ENCODE results near the gene RFX3. TPM values are rescaled to one million over a fixed set of nuclear protein-coding genes. Genes with fewer than 3 reads are reported as not detected.

The RFX3 gene
- total RNA-seq, 2 donors from 2014 or later: 2.2 to 2.7 TPM

GRCh38 chr9:3271157-3271556, 254.6 kb downstream of the RFX3 start:
- Histone ChIP-seq H3K27me3 (no peaks in the 10 kb centered on the region), H3K27ac (no peak overlapping the region), H3K9me3 (no peaks in the 10 kb centered on the region), H3K36me3 (peaks cover 4% of the 10 kb centered on the region), H3K4me3 (no peak overlapping the region), H3K4me1 (no peaks in the 10 kb centered on the region)
- no peak for DNase-seq (ENCODE audit: low spot score)
- TF ChIP-seq CTCF (IDR thresholded peaks at IDR 0.05): no peak

- Histone ChIP-seq H3K4me3 (no peak overlapping the region), H3K4me1 (no peaks in the 10 kb centered on the region), H3K9me3 (no peaks in the 10 kb centered on the region), H3K27ac (no peak overlapping the region), H3K27me3 (no peaks in the 10 kb centered on the region), H3K36me3 (peaks cover 4% of the 10 kb centered on the region)
- TF ChIP-seq CTCF (IDR thresholded peaks at IDR 0.05): no peak
- DNase-seq (ENCODE audit: low spot score): no peak
Observed at GRCh38 chr9:3268223-3268622, 257.6 kb downstream of the RFX3 start.

GRCh38 chr9:3263698-3264097, 262.1 kb downstream of the RFX3 start:
- H3K9me3 ChIP-seq: no peaks in the 10 kb centered on the region
- no peaks in the 10 kb centered on the region for H3K4me1 ChIP-seq
- H3K27me3 ChIP-seq: no peaks in the 10 kb centered on the region
- no peak for TF ChIP-seq CTCF (IDR thresholded peaks at IDR 0.05)
- no peak for DNase-seq (ENCODE audit: low spot score)
- no peak overlapping the region for H3K4me3 ChIP-seq
- H3K27ac ChIP-seq: no peak overlapping the region
- peaks cover 4% of the 10 kb centered on the region for H3K36me3 ChIP-seq

GRCh38 chr9:3262826-3263529, 262.8 kb downstream of the RFX3 start:
- no peak overlapping the region for H3K27ac ChIP-seq
- DNase-seq (ENCODE audit: low spot score): no peak
- no peak overlapping the region for H3K4me3 ChIP-seq
- H3K27me3 ChIP-seq: no peaks in the 10 kb centered on the region
- H3K4me1 ChIP-seq: no peaks in the 10 kb centered on the region
- no peaks in the 10 kb centered on the region for H3K9me3 ChIP-seq
- TF ChIP-seq CTCF (IDR thresholded peaks at IDR 0.05): no peak
- peaks cover 4% of the 10 kb centered on the region for H3K36me3 ChIP-seq

GRCh38 chr9:3261484-3261883, 264.3 kb downstream of the RFX3 start:
- no peak overlapping the region for H3K27ac ChIP-seq
- no peaks in the 10 kb centered on the region for H3K9me3 ChIP-seq
- no peaks in the 10 kb centered on the region for H3K4me1 ChIP-seq
- H3K4me3 ChIP-seq: no peak overlapping the region
- TF ChIP-seq CTCF (IDR thresholded peaks at IDR 0.05): no peak
- H3K36me3 ChIP-seq: peaks cover 8% of the 10 kb centered on the region
- DNase-seq (ENCODE audit: low spot score): no peak
- no peaks in the 10 kb centered on the region for H3K27me3 ChIP-seq
